Natural killer cell (primary cell): ENCODE results near the gene SLC2A6. TPM values are rescaled to one million over a fixed set of nuclear protein-coding genes. Genes with fewer than 3 reads are reported as not detected.

ENCODE experiments used
- ATAC-seq, 3 donors: fragments of 150-1000 bp in 2 of 3; fragments of 200-7000 bp in 1 of 3; cut with Tn5 transposase; 1 replicate in 1 of 3; 2 replicates in 2 of 3; pipeline ENCODE4 v1.10.0; 2021; ENCODE audit warnings: mild to moderate bottlenecking in 2 of 3, moderate library complexity in 2 of 3
- DNase-seq, 2 donors: peaks; one replicate each; pipeline versions ENCODE4 v3.0.0 to v3.0.0-alpha.2; 2013 to 2021; ENCODE audit warnings: mixed read lengths in 1 of 2
- H3K27ac ChIP-seq: one replicate; pipeline ENCODE4 v1.5.1; 2013; ENCODE audit warnings: mild to moderate bottlenecking, low read length
- H3K27me3 ChIP-seq: one replicate; pipeline ENCODE4 v1.6.1; 2013; ENCODE audit warnings: low read length; ENCODE audit not compliant: control insufficient read depth, insufficient read depth
- H3K36me3 ChIP-seq: one replicate; pipeline ENCODE4 v1.6.1; 2013; ENCODE audit warnings: low read length; ENCODE audit not compliant: control insufficient read depth, insufficient read depth
- H3K4me1 ChIP-seq: one replicate; pipeline ENCODE4 v1.6.1; 2013; ENCODE audit warnings: low read length; ENCODE audit not compliant: control insufficient read depth, insufficient read depth
- H3K4me3 ChIP-seq: one replicate; pipeline ENCODE4 v1.5.1; 2013; ENCODE audit warnings: low read length
- H3K9me3 ChIP-seq: one replicate; pipeline ENCODE4 v1.6.1; 2013; ENCODE audit warnings: low read length; ENCODE audit not compliant: control insufficient read depth, insufficient read depth
- H3K27ac Mint-ChIP-seq, 2 donors: one replicate each; pipeline ENCODE4 v1.8.0; 2022; ENCODE audit warnings: mild to moderate bottlenecking in 2 of 2, mixed read lengths in 2 of 2, moderate library complexity in 1 of 2
- H3K27me3 Mint-ChIP-seq, 2 donors: one replicate each; pipeline ENCODE4 v1.8.0; 2022; ENCODE audit warnings: low read depth in 2 of 2, mixed read lengths in 2 of 2
- H3K36me3 Mint-ChIP-seq: one replicate; pipeline ENCODE4 v1.8.0; 2022; ENCODE audit warnings: mixed read lengths
- H3K4me1 Mint-ChIP-seq, 2 donors: one replicate each; pipeline ENCODE4 v1.8.0; 2022; ENCODE audit warnings: mixed read lengths in 2 of 2
- H3K4me3 Mint-ChIP-seq: one replicate; pipeline ENCODE4 v1.8.0; 2022; ENCODE audit warnings: mild to moderate bottlenecking, moderate library complexity, mixed read lengths
- H3K9me3 Mint-ChIP-seq, 2 donors: one replicate each; pipeline ENCODE4 v1.8.0; 2022; ENCODE audit warnings: mixed read lengths in 2 of 2
- CTCF ChIP-seq: fragments of 200-600 bp; IDR thresholded peaks from one replicate; pipeline ENCODE4 v1.8.0; 2022; ENCODE audit warnings: antibody characterized with exemption
- WGBS: methylation state at CpG from one replicate; pipeline ENCODE4 v1.1.7; 2013; ENCODE audit warnings: missing lambda C conversion rate; ENCODE audit not compliant: insufficient coverage; 5-methylcytosine and 5-hydroxymethylcytosine counted together
- intact Hi-C: fragments of 100-400 bp; cut with micrococcal nuclease; formaldehyde crosslinking; loops from one replicate; pipeline ENCODE4 v1.14.2; 2022
- total RNA-seq, 4 donors: library from RNA; stranded (reverse); fragments of 120-200 nt in 1 of 4; gene quantifications; one replicate each; pipeline versions ENCODE4 v1.2.3 to v1.2.4, GENCODE V29; 2013 to 2022

Gene SLC2A6
- total RNA-seq, 3 donors from 2014 or later (not counting 1 experiment from before 2014, with no cell fraction given): 5.0 to 20.1 (median 18.5) TPM

GRCh38 chr9:133463234-133463863 lies 15.6 kb downstream of the SLC2A6 start:
- no peaks in the 10 kb centered on the region for H3K36me3 Mint-ChIP-seq
- DNase-seq: peak in 1 of 2 donors; percentile 42
- H3K36me3 ChIP-seq: no peaks in the 10 kb centered on the region
- intact Hi-C loops: no loop called here
- H3K4me1 Mint-ChIP-seq: peaks cover 0 to 14% of the 10 kb centered on the region in 2 donors
- WGBS: 92% methylated on average over 22 of the region's 22 CpGs
- H3K4me3 Mint-ChIP-seq: no peak overlapping the region
- H3K9me3 Mint-ChIP-seq: no peaks in the 10 kb centered on the region
- TF ChIP-seq CTCF: no peak
- H3K27me3 ChIP-seq: no peaks in the 10 kb centered on the region
- no peak overlapping the region for H3K27ac Mint-ChIP-seq
- H3K4me3 ChIP-seq: no peak overlapping the region
- no peak for ATAC-seq
- peaks cover 23% of the 10 kb centered on the region for H3K4me1 ChIP-seq
- no peak overlapping the region for H3K27ac ChIP-seq
- no peaks in the 10 kb centered on the region for H3K27me3 Mint-ChIP-seq
- H3K9me3 ChIP-seq: no peaks in the 10 kb centered on the region

GRCh38 chr9:133461975-133462374 lies 16.9 kb downstream of the SLC2A6 start:
- H3K4me3 Mint-ChIP-seq: no peak overlapping the region
- Histone ChIP-seq H3K4me1 (peaks cover 23% of the 10 kb centered on the region), H3K4me3 (no peak overlapping the region), H3K36me3 (no peaks in the 10 kb centered on the region), H3K9me3 (no peaks in the 10 kb centered on the region), H3K27ac (no peak overlapping the region), H3K27me3 (no peaks in the 10 kb centered on the region)
- no peaks in the 10 kb centered on the region for H3K27me3 Mint-ChIP-seq
- H3K36me3 Mint-ChIP-seq: no peaks in the 10 kb centered on the region
- no peak for TF ChIP-seq CTCF
- no peaks in the 10 kb centered on the region for H3K9me3 Mint-ChIP-seq
- H3K4me1 Mint-ChIP-seq: peaks cover 0 to 14% of the 10 kb centered on the region in 2 donors
- ATAC-seq: no peak
- H3K27ac Mint-ChIP-seq: no peak overlapping the region
- intact Hi-C loops: no loop called here
- no peak for DNase-seq
- WGBS: 73% methylated on average over 4 of the region's 4 CpGs

- Mint-ChIP-seq H3K27me3 (no peaks in the 10 kb centered on the region), H3K4me3 (peak overlapping the region; percentile 78), H3K9me3 (no peaks in the 10 kb centered on the region), H3K27ac (peak overlapping the region; percentile 92 to 97), H3K4me1 (peaks cover 0 to 14% of the 10 kb centered on the region in 2 donors), H3K36me3 (no peaks in the 10 kb centered on the region)
- Histone ChIP-seq H3K36me3 (no peaks in the 10 kb centered on the region), H3K27me3 (no peaks in the 10 kb centered on the region), H3K9me3 (no peaks in the 10 kb centered on the region), H3K27ac (peak overlapping the region; percentile 90), H3K4me1 (peaks cover 23% of the 10 kb centered on the region), H3K4me3 (peak overlapping the region; percentile 81)
- DNase-seq (peak in 1 of 2 donors; percentile 80), ATAC-seq (peak; percentile 1 to 19 (median 11))
- no peak for TF ChIP-seq CTCF
- intact Hi-C loops: no loop called here
- 26% methylated on average over 30 of the region's 30 CpGs for WGBS
These were observed 18.3 kb downstream of the SLC2A6 start for GRCh38 chr9:133460405-133461175.
